ENCODE data around the gene EFCAB6. TPM values are rescaled to one million over a fixed set of nuclear protein-coding genes. Genes with fewer than 3 reads are reported as not detected.
A peak's percentile ranks its signal among the peaks of the same experiment; 100 is the strongest.

EFCAB6 gene
- total and polyA plus RNA-seq, 7 donors, result 0.45 to 5.7 (median 1.8) TPM

- peaks cover 0 to 3% (median 0%) of the 10 kb centered on the region in 3 donors for H3K27me3 ChIP-seq
- H3K4me3 ChIP-seq, result no peak overlapping the region
- H3K9me3 ChIP-seq, result no peaks in the 10 kb centered on the region
- peak overlapping the region in 1 of 4 donors; percentile 42 for H3K27ac ChIP-seq
- WGBS, 2 donors, result 70 to 82% methylated on average over 6 of the region's 6 CpGs
- DNase-seq, result no peak
- intact Hi-C loops (cut with DNase I), result no loop called here
- TF ChIP-seq POLR2AphosphoS5 (IDR thresholded peaks at IDR 0.05), result no peak
- no peak for TF ChIP-seq POLR2A (IDR thresholded peaks at IDR 0.05)
- TF ChIP-seq EP300 (IDR thresholded peaks at IDR 0.05), result no peak
- no peak for TF ChIP-seq CTCF (IDR thresholded peaks at IDR 0.05)
- H3K36me3 ChIP-seq, result no peaks in the 10 kb centered on the region
- peaks cover 0 to 30% (median 22%) of the 10 kb centered on the region in 4 donors for H3K4me1 ChIP-seq
Measured at GRCh38 chr22:43828725-43828997, 16.6 kb upstream of the EFCAB6 start.

- intact Hi-C loops (cut with DNase I), result no loop called here
- Histone ChIP-seq H3K4me3 (no peak overlapping the region), H3K4me1 (peaks cover 0 to 30% (median 22%) of the 10 kb centered on the region in 4 donors), H3K27ac (peak overlapping the region in 1 of 4 donors; percentile 42), H3K9me3 (no peaks in the 10 kb centered on the region), H3K36me3 (no peaks in the 10 kb centered on the region), H3K27me3 (no peaks in the 10 kb centered on the region)
- 78 to 87% methylated on average over 16 of the region's 16 CpGs for WGBS, 2 donors
- DNase-seq, result peak; percentile 52
- TF ChIP-seq EP300 (IDR thresholded peaks at IDR 0.05) (no peak), CTCF (IDR thresholded peaks at IDR 0.05) (no peak), POLR2AphosphoS5 (IDR thresholded peaks at IDR 0.05) (no peak), POLR2A (IDR thresholded peaks at IDR 0.05) (no peak)
Measured at GRCh38 chr22:43827926-43828724, 16.0 kb upstream of the EFCAB6 start.

- Histone ChIP-seq H3K27me3 (peaks cover 0 to under 1% (median under 1%) of the 10 kb centered on the region in 3 donors), H3K4me1 (peaks cover 0 to 30% (median 22%) of the 10 kb centered on the region in 4 donors), H3K9me3 (no peaks in the 10 kb centered on the region), H3K4me3 (peak overlapping the region in 2 of 4 donors; percentile 20 to 21), H3K27ac (peak overlapping the region; percentile 11 to 71 (median 42)), H3K36me3 (no peaks in the 10 kb centered on the region)
- no peak for DNase-seq
- intact Hi-C loops (cut with DNase I), result no loop called here
- TF ChIP-seq CTCF (IDR thresholded peaks at IDR 0.05) (no peak), EP300 (IDR thresholded peaks at IDR 0.05) (no peak), POLR2A (IDR thresholded peaks at IDR 0.05) (no peak), POLR2AphosphoS5 (IDR thresholded peaks at IDR 0.05) (no peak)
- 55 to 67% methylated on average over 13 of the region's 13 CpGs for WGBS, 2 donors
Measured at GRCh38 chr22:43827003-43827735, 15.1 kb upstream of the EFCAB6 start.

- peak overlapping the region in 2 of 4 donors; percentile 20 to 21 for H3K4me3 ChIP-seq
- H3K9me3 ChIP-seq, result no peaks in the 10 kb centered on the region
- intact Hi-C loops (cut with DNase I), result loop anchor here (1.0 kb wide), 1 partner anchor 438 kb away; no protein-coding TSS in a partner anchor
Measured at GRCh38 chr22:43826142-43827002, 14.3 kb upstream of the EFCAB6 start.

More at GRCh38 chr22:43826142-43827002, 14.3 kb upstream of the EFCAB6 start:
- no peak for DNase-seq
- Histone ChIP-seq H3K4me1 (peaks cover 0 to 30% (median 22%) of the 10 kb centered on the region in 4 donors), H3K27ac (peak overlapping the region; percentile 11 to 71 (median 42)), H3K27me3 (peaks cover 0 to 9% (median 7%) of the 10 kb centered on the region in 3 donors), H3K36me3 (no peaks in the 10 kb centered on the region)
- TF ChIP-seq POLR2AphosphoS5 (IDR thresholded peaks at IDR 0.05) (peak in 3 of 4 donors; percentile 23 to 72 (median 59)), EP300 (IDR thresholded peaks at IDR 0.05) (no peak), POLR2A (IDR thresholded peaks at IDR 0.05) (no peak), CTCF (IDR thresholded peaks at IDR 0.05) (peak in 1 of 4 experiments; percentile 39)
- 26 to 53% methylated on average over 16 of the region's 16 CpGs for WGBS, 2 donors
